Adrenal gland (tissue), 5 donors: Measurements from ENCODE around the gene MAJIN.

Experiments used
- POLR2A ChIP-seq, 2 donors: fragments of 450-650 bp; IDR thresholded peaks; one replicate each; pipeline ENCODE4 v1.6.1; 2017; ENCODE audit warnings: antibody characterized with exemption in 2 of 2, mild to moderate bottlenecking in 2 of 2, moderate library complexity in 1 of 2
- TF ChIP-seq, protein P1 (sequence below), 6 experiments: fragments of 450-650 bp in 4 of 6; fragments of 200-600 bp in 2 of 6; sonication (generic) in 1 of 6; IDR thresholded peaks; 1 replicate in 5 of 6; 2 replicates in 1 of 6; pipeline versions ENCODE4 v1.5.1 to v1.8.0; 2016 to 2021; ENCODE audit warnings: antibody characterized with exemption in 6 of 6, mild to moderate bottlenecking in 2 of 6, moderate library complexity in 1 of 6
- donor health status: DM: no; HTN: no; CAD: no.

DNA sequence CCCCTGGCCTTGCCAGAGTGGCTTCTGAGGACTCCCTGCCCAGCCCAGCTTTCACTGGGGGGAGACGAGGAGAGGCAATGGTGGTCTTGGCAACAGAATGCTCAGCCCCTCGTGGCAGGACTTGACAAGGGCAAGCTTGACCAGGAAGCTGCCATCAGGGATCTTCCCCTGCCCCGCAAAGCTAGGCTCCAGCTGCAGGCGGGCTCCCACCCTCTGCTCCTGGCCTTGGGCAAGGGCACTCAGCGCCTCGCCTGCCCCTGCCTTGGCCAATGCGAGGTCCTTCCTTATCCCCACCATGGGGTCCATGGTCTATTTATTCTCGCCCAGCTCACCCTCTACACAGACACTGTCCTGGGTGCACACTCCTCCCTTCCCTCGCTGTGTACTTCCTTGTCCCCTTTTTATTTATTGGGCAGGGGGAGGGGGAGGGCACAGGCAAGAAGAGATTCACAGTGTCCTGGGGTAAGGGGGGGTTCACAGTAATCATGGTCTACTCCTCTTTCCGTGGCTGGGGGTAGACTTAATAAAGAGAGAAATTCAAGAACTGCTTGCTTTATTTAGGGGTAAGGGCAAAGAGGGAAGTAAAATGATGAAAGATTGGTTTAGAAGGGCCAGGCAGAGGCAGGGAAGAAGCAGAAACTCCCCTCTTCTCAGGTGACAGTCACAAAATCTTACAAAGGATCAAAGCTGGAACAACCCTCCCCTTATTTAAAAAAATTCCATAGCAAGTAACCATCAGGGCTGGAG, 37.8 kb downstream of the MAJIN start:
- no peak for TF ChIP-seq POLR2A (IDR thresholded peaks at IDR 0.05)
- TF ChIP-seq, protein P1, sequence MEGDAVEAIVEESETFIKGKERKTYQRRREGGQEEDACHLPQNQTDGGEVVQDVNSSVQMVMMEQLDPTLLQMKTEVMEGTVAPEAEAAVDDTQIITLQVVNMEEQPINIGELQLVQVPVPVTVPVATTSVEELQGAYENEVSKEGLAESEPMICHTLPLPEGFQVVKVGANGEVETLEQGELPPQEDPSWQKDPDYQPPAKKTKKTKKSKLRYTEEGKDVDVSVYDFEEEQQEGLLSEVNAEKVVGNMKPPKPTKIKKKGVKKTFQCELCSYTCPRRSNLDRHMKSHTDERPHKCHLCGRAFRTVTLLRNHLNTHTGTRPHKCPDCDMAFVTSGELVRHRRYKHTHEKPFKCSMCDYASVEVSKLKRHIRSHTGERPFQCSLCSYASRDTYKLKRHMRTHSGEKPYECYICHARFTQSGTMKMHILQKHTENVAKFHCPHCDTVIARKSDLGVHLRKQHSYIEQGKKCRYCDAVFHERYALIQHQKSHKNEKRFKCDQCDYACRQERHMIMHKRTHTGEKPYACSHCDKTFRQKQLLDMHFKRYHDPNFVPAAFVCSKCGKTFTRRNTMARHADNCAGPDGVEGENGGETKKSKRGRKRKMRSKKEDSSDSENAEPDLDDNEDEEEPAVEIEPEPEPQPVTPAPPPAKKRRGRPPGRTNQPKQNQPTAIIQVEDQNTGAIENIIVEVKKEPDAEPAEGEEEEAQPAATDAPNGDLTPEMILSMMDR (IDR thresholded peaks at IDR 0.05) = no peak
